SU-DHL-6 (cell line): ENCODE results near the gene UEVLD.

Source experiments
- CTCF ChIP-seq: fragments of 200-600 bp; sonication (generic); IDR thresholded peaks from one replicate; pipeline ENCODE4 v1.5.1; 2017; ENCODE audit warnings: antibody characterized with exemption, mild to moderate bottlenecking, low read length, moderate library complexity; ENCODE audit not compliant: insufficient read depth, poor library complexity, severe bottlenecking
- EZH2phosphoT487 ChIP-seq: fragments of 200-600 bp; sonication (generic), shearing (Covaris generic); conservative IDR thresholded peaks from 2 replicates; pipeline ENCODE4 v1.6.1; 2018; ENCODE audit warnings: mild to moderate bottlenecking, antibody characterized with exemption, low read length, moderate library complexity, mixed read lengths

DNA sequence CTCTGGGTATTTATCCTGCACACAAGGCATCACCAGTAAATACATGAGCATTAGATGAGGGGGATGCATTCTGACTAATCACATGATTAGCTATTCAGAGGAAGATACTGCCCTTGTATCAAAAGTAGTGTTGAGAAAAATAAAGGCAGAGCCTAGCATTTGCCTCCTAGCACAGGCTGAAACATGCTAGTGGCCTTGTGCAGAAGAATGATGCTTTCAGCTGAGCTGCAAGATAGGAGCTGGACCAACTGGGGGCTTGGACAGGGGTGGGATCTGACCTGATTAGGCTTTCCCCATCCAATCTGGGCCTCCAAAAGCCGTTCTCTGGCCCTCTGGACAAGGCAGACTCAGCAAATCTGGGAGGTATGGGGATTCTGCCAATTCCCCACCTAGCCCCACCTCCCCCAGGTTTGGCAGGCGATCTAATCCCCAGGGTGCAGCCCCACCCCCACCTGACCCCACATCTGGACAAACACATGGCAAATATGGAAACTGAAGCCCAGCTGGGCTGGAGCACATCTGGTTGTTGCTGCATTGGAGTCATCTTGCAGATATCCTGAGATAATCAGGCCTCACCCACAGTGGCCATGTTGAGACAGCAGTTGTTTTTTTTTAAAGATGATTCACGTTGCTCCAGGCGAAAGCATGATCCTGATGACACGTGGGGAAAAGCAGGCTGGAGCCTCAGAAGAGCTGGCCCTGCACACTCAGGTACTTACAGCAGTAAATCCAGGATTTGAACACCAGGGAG is 6.6 kb upstream of the UEVLD start:
- TF ChIP-seq CTCF (no peak), EZH2phosphoT487 (no peak)
